Right lobe of liver (tissue), 4 donors: Measurements from ENCODE around the gene PCBD2.

Experiments used
- CTCF ChIP-seq, 4 donors: fragments of 200-600 bp in 3 of 4; fragments of 450-650 bp in 1 of 4; IDR thresholded peaks; one replicate each; pipeline versions ENCODE4 v1.5.1 to v1.8.0; 2016 to 2022; ENCODE audit warnings: antibody characterized with exemption in 4 of 4, mild to moderate bottlenecking in 2 of 4
- POLR2A ChIP-seq: fragments of 450-650 bp; IDR thresholded peaks from one replicate; pipeline ENCODE4 v1.6.1; 2017; ENCODE audit warnings: antibody characterized with exemption, mild to moderate bottlenecking
- donor health status: DM: no; HTN: no; CAD: no.
- donor health status: DM: no; HTN: no; CAD: no.
- donor health status: DM: no; HTN: yes; CAD: no.

DNA sequence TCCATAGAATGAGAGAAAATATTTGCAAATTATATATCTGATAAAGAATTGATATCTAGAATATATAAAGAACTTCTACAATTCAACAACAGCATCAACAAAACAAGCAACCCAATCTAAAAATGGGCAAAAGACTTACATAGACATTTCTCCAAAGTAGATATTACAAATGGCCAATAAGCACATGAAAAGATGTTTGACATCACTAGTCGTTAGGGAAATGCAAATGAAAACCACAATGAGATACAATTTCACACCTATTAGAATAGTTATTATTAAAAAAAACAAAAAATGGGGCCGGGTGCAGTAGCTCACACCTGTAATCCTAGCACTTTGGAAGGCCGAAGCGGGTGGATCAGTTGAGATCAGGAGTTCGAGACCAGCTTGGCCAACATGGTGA, 87.2 kb downstream of the PCBD2 start:
- TF ChIP-seq CTCF (IDR thresholded peaks at IDR 0.05) (no peak), POLR2A (no peak)
